PC-9 (cell line): ENCODE results near the gene LEUTX. TPM values are rescaled to one million over a fixed set of nuclear protein-coding genes. Genes with fewer than 3 reads are reported as not detected.

Source experiments
- microRNA-seq: library from miRNA; unstranded; fragments of <30 nt; microRNA quantifications from one replicate; pipeline ENCODE4 v1.2.0, GENCODE V29; 2021; ENCODE audit warnings: borderline number of aligned reads, borderline replicate concordance
- total RNA-seq: library from RNA; stranded (reverse); gene quantifications from 2 replicates; pipeline ENCODE4 v1.2.3, GENCODE V29; 2021

LEUTX gene
- total RNA-seq, 1 experiment from 2014 or later: not detected

Small RNAs within 50 kb of the gene (microRNA-seq; reads per million reads assigned to microRNA genes)
- not detected for gene MIR6719

Other genes starting within 250 kb of the LEUTX start
- gene EID2B, start 246.0 kb upstream of the LEUTX start, total RNA-seq: 2.3 and 3.4 TPM in 2 replicates
- 14.6 TPM in 2 replicates for gene EID2, start 238.7 kb upstream of the LEUTX start, total RNA-seq
- not detected in 2 replicates for gene LGALS13, start 176.3 kb upstream of the LEUTX start, total RNA-seq
- gene LGALS16, start 122.9 kb upstream of the LEUTX start, total RNA-seq: not detected in 2 replicates
- not detected in 2 replicates for gene LGALS14, start 74.4 kb upstream of the LEUTX start, total RNA-seq
- not detected in 2 replicates for gene CLC, start 40.8 kb upstream of the LEUTX start, total RNA-seq
- 29.9 and 39.5 TPM in 2 replicates for gene DYRK1B, start 55.3 kb downstream of the LEUTX start, total RNA-seq
- 437 and 498 TPM in 2 replicates for gene FBL, start 67.5 kb downstream of the LEUTX start, total RNA-seq
- gene FCGBP, start 155.8 kb downstream of the LEUTX start, total RNA-seq: 5.8 and 9.3 TPM in 2 replicates
- 82.8 and 110 TPM in 2 replicates for gene PSMC4, start 192.3 kb downstream of the LEUTX start, total RNA-seq
- 1.9 and 3.6 TPM in 2 replicates for gene ZNF546, start 218.2 kb downstream of the LEUTX start, total RNA-seq